ENCODE measurements around the gene MACROD2.

MACROD2 gene

GRCh38 chr20:14612391-14612790 is 617.1 kb downstream of the MACROD2 start:
- Histone ChIP-seq H3K27me3 (ENCODE audit: control insufficient read depth, insufficient read depth, low read length) (no peaks in the 10 kb centered on the region), H3K9me3 (ENCODE audit: control insufficient read depth, insufficient read depth, low read length) (no peaks in the 10 kb centered on the region), H3K36me3 (ENCODE audit: control insufficient read depth, insufficient read depth, low read length) (no peaks in the 10 kb centered on the region), H3K4me3 (ENCODE audit: low read depth, low read length) (no peak overlapping the region), H3K4me1 (ENCODE audit: control insufficient read depth, insufficient read depth, low read length) (no peaks in the 10 kb centered on the region), H3K9ac (ENCODE audit: low read depth, low read length) (no peak overlapping the region)

GRCh38 chr20:14616003-14616402 is 620.7 kb downstream of the MACROD2 start:
- H3K9me3 ChIP-seq (ENCODE audit: control insufficient read depth, insufficient read depth, low read length) = no peaks in the 10 kb centered on the region
- H3K27me3 ChIP-seq (ENCODE audit: control insufficient read depth, insufficient read depth, low read length) = no peaks in the 10 kb centered on the region
- H3K4me1 ChIP-seq (ENCODE audit: control insufficient read depth, insufficient read depth, low read length) = peaks cover 6% of the 10 kb centered on the region
- no peak overlapping the region for H3K4me3 ChIP-seq (ENCODE audit: low read depth, low read length)
- no peak overlapping the region for H3K9ac ChIP-seq (ENCODE audit: low read depth, low read length)
- H3K36me3 ChIP-seq (ENCODE audit: control insufficient read depth, insufficient read depth, low read length) = no peaks in the 10 kb centered on the region

GRCh38 chr20:14617123-14617522 is 621.8 kb downstream of the MACROD2 start:
- no peak overlapping the region for H3K9ac ChIP-seq (ENCODE audit: low read depth, low read length)

GRCh38 chr20:14619411-14619810 is 624.1 kb downstream of the MACROD2 start:
- H3K27me3 ChIP-seq (ENCODE audit: control insufficient read depth, insufficient read depth, low read length) = no peaks in the 10 kb centered on the region
- H3K9ac ChIP-seq (ENCODE audit: low read depth, low read length) = no peak overlapping the region
- no peaks in the 10 kb centered on the region for H3K9me3 ChIP-seq (ENCODE audit: control insufficient read depth, insufficient read depth, low read length)
- no peaks in the 10 kb centered on the region for H3K36me3 ChIP-seq (ENCODE audit: control insufficient read depth, insufficient read depth, low read length)
- peaks cover 6% of the 10 kb centered on the region for H3K4me1 ChIP-seq (ENCODE audit: control insufficient read depth, insufficient read depth, low read length)
- no peak overlapping the region for H3K4me3 ChIP-seq (ENCODE audit: low read depth, low read length)

More at GRCh38 chr20:14617123-14617522, 621.8 kb downstream of the MACROD2 start:
- Histone ChIP-seq H3K27me3 (ENCODE audit: control insufficient read depth, insufficient read depth, low read length) (no peaks in the 10 kb centered on the region), H3K4me3 (ENCODE audit: low read depth, low read length) (no peak overlapping the region), H3K36me3 (ENCODE audit: control insufficient read depth, insufficient read depth, low read length) (no peaks in the 10 kb centered on the region), H3K9me3 (ENCODE audit: control insufficient read depth, insufficient read depth, low read length) (no peaks in the 10 kb centered on the region), H3K4me1 (ENCODE audit: control insufficient read depth, insufficient read depth, low read length) (peaks cover 6% of the 10 kb centered on the region)

GRCh38 chr20:14622796-14623195 is 627.5 kb downstream of the MACROD2 start:
- Histone ChIP-seq H3K27me3 (ENCODE audit: control insufficient read depth, insufficient read depth, low read length) (no peaks in the 10 kb centered on the region), H3K9me3 (ENCODE audit: control insufficient read depth, insufficient read depth, low read length) (no peaks in the 10 kb centered on the region), H3K4me1 (ENCODE audit: control insufficient read depth, insufficient read depth, low read length) (peaks cover 6% of the 10 kb centered on the region), H3K36me3 (ENCODE audit: control insufficient read depth, insufficient read depth, low read length) (no peaks in the 10 kb centered on the region), H3K4me3 (ENCODE audit: low read depth, low read length) (no peak overlapping the region), H3K9ac (ENCODE audit: low read depth, low read length) (no peak overlapping the region)

- no peak overlapping the region for H3K9ac ChIP-seq (ENCODE audit: low read depth, low read length)
- no peak overlapping the region for H3K4me3 ChIP-seq (ENCODE audit: low read depth, low read length)
- no peaks in the 10 kb centered on the region for H3K9me3 ChIP-seq (ENCODE audit: control insufficient read depth, insufficient read depth, low read length)
- no peaks in the 10 kb centered on the region for H3K36me3 ChIP-seq (ENCODE audit: control insufficient read depth, insufficient read depth, low read length)
- no peaks in the 10 kb centered on the region for H3K4me1 ChIP-seq (ENCODE audit: control insufficient read depth, insufficient read depth, low read length)
- H3K27me3 ChIP-seq (ENCODE audit: control insufficient read depth, insufficient read depth, low read length) = no peaks in the 10 kb centered on the region
Measured at GRCh38 chr20:14631011-14631410, 635.7 kb downstream of the MACROD2 start.

- H3K9me3 ChIP-seq (ENCODE audit: control insufficient read depth, insufficient read depth, low read length) = no peaks in the 10 kb centered on the region
- H3K27me3 ChIP-seq (ENCODE audit: control insufficient read depth, insufficient read depth, low read length) = no peaks in the 10 kb centered on the region
- H3K36me3 ChIP-seq (ENCODE audit: control insufficient read depth, insufficient read depth, low read length) = no peaks in the 10 kb centered on the region
- no peak overlapping the region for H3K4me3 ChIP-seq (ENCODE audit: low read depth, low read length)
- no peaks in the 10 kb centered on the region for H3K4me1 ChIP-seq (ENCODE audit: control insufficient read depth, insufficient read depth, low read length)
- H3K9ac ChIP-seq (ENCODE audit: low read depth, low read length) = no peak overlapping the region
Measured at GRCh38 chr20:14632906-14633305, 637.6 kb downstream of the MACROD2 start.

- Histone ChIP-seq H3K9me3 (ENCODE audit: control insufficient read depth, insufficient read depth, low read length) (no peaks in the 10 kb centered on the region), H3K36me3 (ENCODE audit: control insufficient read depth, insufficient read depth, low read length) (no peaks in the 10 kb centered on the region), H3K4me3 (ENCODE audit: low read depth, low read length) (no peak overlapping the region), H3K27me3 (ENCODE audit: control insufficient read depth, insufficient read depth, low read length) (no peaks in the 10 kb centered on the region), H3K9ac (ENCODE audit: low read depth, low read length) (no peak overlapping the region), H3K4me1 (ENCODE audit: control insufficient read depth, insufficient read depth, low read length) (no peaks in the 10 kb centered on the region)
Measured at GRCh38 chr20:14633507-14633906, 638.2 kb downstream of the MACROD2 start.

- H3K9me3 ChIP-seq (ENCODE audit: control insufficient read depth, insufficient read depth, low read length) = no peaks in the 10 kb centered on the region
- no peaks in the 10 kb centered on the region for H3K4me1 ChIP-seq (ENCODE audit: control insufficient read depth, insufficient read depth, low read length)
- no peak overlapping the region for H3K9ac ChIP-seq (ENCODE audit: low read depth, low read length)
- no peaks in the 10 kb centered on the region for H3K36me3 ChIP-seq (ENCODE audit: control insufficient read depth, insufficient read depth, low read length)
- H3K4me3 ChIP-seq (ENCODE audit: low read depth, low read length) = no peak overlapping the region
- H3K27me3 ChIP-seq (ENCODE audit: control insufficient read depth, insufficient read depth, low read length) = no peaks in the 10 kb centered on the region
Measured at GRCh38 chr20:14634665-14635064, 639.3 kb downstream of the MACROD2 start.

GRCh38 chr20:14637441-14637840 is 642.1 kb downstream of the MACROD2 start:
- Histone ChIP-seq H3K9me3 (ENCODE audit: control insufficient read depth, insufficient read depth, low read length) (no peaks in the 10 kb centered on the region), H3K36me3 (ENCODE audit: control insufficient read depth, insufficient read depth, low read length) (no peaks in the 10 kb centered on the region), H3K9ac (ENCODE audit: low read depth, low read length) (no peak overlapping the region), H3K4me3 (ENCODE audit: low read depth, low read length) (no peak overlapping the region), H3K4me1 (ENCODE audit: control insufficient read depth, insufficient read depth, low read length) (no peaks in the 10 kb centered on the region), H3K27me3 (ENCODE audit: control insufficient read depth, insufficient read depth, low read length) (no peaks in the 10 kb centered on the region)

- Histone ChIP-seq H3K4me3 (ENCODE audit: low read depth, low read length) (no peak overlapping the region), H3K36me3 (ENCODE audit: control insufficient read depth, insufficient read depth, low read length) (no peaks in the 10 kb centered on the region), H3K9me3 (ENCODE audit: control insufficient read depth, insufficient read depth, low read length) (no peaks in the 10 kb centered on the region), H3K9ac (ENCODE audit: low read depth, low read length) (no peak overlapping the region), H3K4me1 (ENCODE audit: control insufficient read depth, insufficient read depth, low read length) (no peaks in the 10 kb centered on the region), H3K27me3 (ENCODE audit: control insufficient read depth, insufficient read depth, low read length) (no peaks in the 10 kb centered on the region)
Measured at GRCh38 chr20:14643146-14643545, 647.8 kb downstream of the MACROD2 start.

GRCh38 chr20:14643556-14643955 is 648.2 kb downstream of the MACROD2 start:
- Histone ChIP-seq H3K36me3 (ENCODE audit: control insufficient read depth, insufficient read depth, low read length) (no peaks in the 10 kb centered on the region), H3K9ac (ENCODE audit: low read depth, low read length) (no peak overlapping the region), H3K27me3 (ENCODE audit: control insufficient read depth, insufficient read depth, low read length) (no peaks in the 10 kb centered on the region), H3K4me3 (ENCODE audit: low read depth, low read length) (no peak overlapping the region), H3K4me1 (ENCODE audit: control insufficient read depth, insufficient read depth, low read length) (no peaks in the 10 kb centered on the region), H3K9me3 (ENCODE audit: control insufficient read depth, insufficient read depth, low read length) (no peaks in the 10 kb centered on the region)

Measured in iPS-15b (cell line).